Left ventricle myocardium inferior (tissue), 1 donor: ENCODE measurements around the gene RPS6KA4. TPM values are rescaled to one million over a fixed set of nuclear protein-coding genes. Genes with fewer than 3 reads are reported as not detected.

Source experiments
- DNase-seq: peaks from one replicate; pipeline ENCODE4 v3.0.0-alpha.2; 2020
- H3K27ac ChIP-seq: fragments of 200-600 bp; replicated peaks from 2 replicates; pipeline ENCODE4 v1.8.0; 2021
- H3K27me3 ChIP-seq: fragments of 200-600 bp; 2 replicates; pipeline ENCODE4 v1.8.0; 2021; ENCODE audit warnings: low read depth
- H3K36me3 ChIP-seq: fragments of 200-600 bp; 2 replicates; pipeline ENCODE4 v1.8.0; 2021
- H3K4me1 ChIP-seq: fragments of 200-600 bp; 2 replicates; pipeline ENCODE4 v1.8.0; 2021
- H3K4me3 ChIP-seq: fragments of 200-600 bp; 2 replicates; pipeline ENCODE4 v1.8.0; 2021; ENCODE audit warnings: mild to moderate bottlenecking, moderate library complexity
- H3K9me3 ChIP-seq: fragments of 200-600 bp; replicated peaks from 2 replicates; pipeline ENCODE4 v1.8.0; 2021
- intact Hi-C: fragments of 100-400 bp; cut with micrococcal nuclease; formaldehyde crosslinking; loops from one replicate; pipeline ENCODE4 v1.11.0; 2022
- total RNA-seq: library from RNA; stranded (reverse); fragmentation: NEBNext Ultra II Directional; extraction: Animal tissue kit (Norgen Biotek cat#: 25700); gene quantifications from one replicate; pipeline ENCODE4 v1.2.1, GENCODE V29; 2021
- TF ChIP-seq, protein P1 (sequence below): fragments of 200-600 bp; IDR thresholded peaks from 2 replicates; pipeline ENCODE4 v1.8.0; 2021; ENCODE audit warnings: antibody characterized with exemption, mild to moderate bottlenecking, borderline replicate concordance
- donor health status: DM: no; HTN: yes; CAD: no; lungs with severe emphysema.

The RPS6KA4 gene
- total RNA-seq, 1 donor from 2014 or later: 16.8 TPM

DNA sequence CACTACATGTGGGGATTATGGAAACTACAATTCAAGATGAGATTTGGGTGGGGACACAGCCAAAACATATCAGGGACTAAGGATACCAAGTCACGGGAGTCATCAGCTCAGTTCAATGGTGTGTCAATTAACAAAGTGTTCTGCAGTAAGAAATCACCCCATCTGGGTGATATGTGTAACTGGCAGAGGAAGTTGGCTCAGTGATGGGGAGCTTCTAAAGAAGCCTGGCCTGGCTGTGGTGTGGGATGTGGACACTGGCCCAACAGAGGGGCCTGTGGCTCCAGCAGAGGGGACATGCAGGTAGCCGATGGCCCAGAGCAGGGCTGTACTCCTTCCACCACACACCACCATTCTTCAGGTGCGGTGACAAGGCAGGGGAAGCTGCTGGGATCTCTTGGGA is 31.6 kb downstream of the RPS6KA4 start:
- Histone ChIP-seq H3K4me1 (peaks cover 9% of the 10 kb centered on the region), H3K27me3 (no peaks in the 10 kb centered on the region), H3K4me3 (no peak overlapping the region), H3K9me3 (no peaks in the 10 kb centered on the region), H3K27ac (no peak overlapping the region), H3K36me3 (no peaks in the 10 kb centered on the region)
- intact Hi-C loops: no loop called here
- TF ChIP-seq, protein P1, sequence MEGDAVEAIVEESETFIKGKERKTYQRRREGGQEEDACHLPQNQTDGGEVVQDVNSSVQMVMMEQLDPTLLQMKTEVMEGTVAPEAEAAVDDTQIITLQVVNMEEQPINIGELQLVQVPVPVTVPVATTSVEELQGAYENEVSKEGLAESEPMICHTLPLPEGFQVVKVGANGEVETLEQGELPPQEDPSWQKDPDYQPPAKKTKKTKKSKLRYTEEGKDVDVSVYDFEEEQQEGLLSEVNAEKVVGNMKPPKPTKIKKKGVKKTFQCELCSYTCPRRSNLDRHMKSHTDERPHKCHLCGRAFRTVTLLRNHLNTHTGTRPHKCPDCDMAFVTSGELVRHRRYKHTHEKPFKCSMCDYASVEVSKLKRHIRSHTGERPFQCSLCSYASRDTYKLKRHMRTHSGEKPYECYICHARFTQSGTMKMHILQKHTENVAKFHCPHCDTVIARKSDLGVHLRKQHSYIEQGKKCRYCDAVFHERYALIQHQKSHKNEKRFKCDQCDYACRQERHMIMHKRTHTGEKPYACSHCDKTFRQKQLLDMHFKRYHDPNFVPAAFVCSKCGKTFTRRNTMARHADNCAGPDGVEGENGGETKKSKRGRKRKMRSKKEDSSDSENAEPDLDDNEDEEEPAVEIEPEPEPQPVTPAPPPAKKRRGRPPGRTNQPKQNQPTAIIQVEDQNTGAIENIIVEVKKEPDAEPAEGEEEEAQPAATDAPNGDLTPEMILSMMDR: no peak
- DNase-seq: no peak

- TF ChIP-seq, protein P1: no peak
- no peaks in the 10 kb centered on the region for H3K9me3 ChIP-seq
- intact Hi-C loops: no loop called here
- H3K27ac ChIP-seq: no peak overlapping the region
- no peaks in the 10 kb centered on the region for H3K36me3 ChIP-seq
- peaks cover 13% of the 10 kb centered on the region for H3K4me1 ChIP-seq
- no peak overlapping the region for H3K4me3 ChIP-seq
- H3K27me3 ChIP-seq: peaks cover 4% of the 10 kb centered on the region
- no peak for DNase-seq
Observed at GRCh38 chr11:64391839-64392238, 32.9 kb downstream of the RPS6KA4 start.

GRCh38 chr11:64395545-64396078 is 36.6 kb downstream of the RPS6KA4 start:
- peaks cover 9% of the 10 kb centered on the region for H3K27me3 ChIP-seq
- H3K9me3 ChIP-seq: no peaks in the 10 kb centered on the region
- peaks cover 20% of the 10 kb centered on the region for H3K4me1 ChIP-seq
- H3K27ac ChIP-seq: peak overlapping the region; percentile 29
- DNase-seq: no peak
- H3K4me3 ChIP-seq: peak overlapping the region; percentile 19
- no peaks in the 10 kb centered on the region for H3K36me3 ChIP-seq
- intact Hi-C loops: no loop called here
- TF ChIP-seq, protein P1: no peak

GRCh38 chr11:64396079-64396591 is 37.2 kb downstream of the RPS6KA4 start:
- H3K27me3 ChIP-seq: peaks cover 9% of the 10 kb centered on the region
- peaks cover 20% of the 10 kb centered on the region for H3K4me1 ChIP-seq
- peak overlapping the region; percentile 19 for H3K4me3 ChIP-seq
- H3K27ac ChIP-seq: peak overlapping the region; percentile 29
- TF ChIP-seq, protein P1: no peak
- intact Hi-C loops: no loop called here
- no peak for DNase-seq
- H3K9me3 ChIP-seq: no peaks in the 10 kb centered on the region
- no peaks in the 10 kb centered on the region for H3K36me3 ChIP-seq

GRCh38 chr11:64400102-64400501 is 41.1 kb downstream of the RPS6KA4 start:
- TF ChIP-seq, protein P1: no peak
- Histone ChIP-seq H3K27ac (no peak overlapping the region), H3K4me3 (no peak overlapping the region), H3K9me3 (no peaks in the 10 kb centered on the region), H3K4me1 (peaks cover 20% of the 10 kb centered on the region), H3K27me3 (peaks cover 9% of the 10 kb centered on the region), H3K36me3 (no peaks in the 10 kb centered on the region)
- DNase-seq: no peak
- intact Hi-C loops: no loop called here
